Neural crest cell (in vitro differentiated cells): Measurements from ENCODE around the gene SPNS1. TPM values are rescaled to one million over a fixed set of nuclear protein-coding genes. Genes with fewer than 3 reads are reported as not detected.
"Not testable (repeated sequence)": the region's sequence is repeated elsewhere in the genome, so short reads cannot be mapped to it uniquely, and the experiment has no call there.

Experiments
- DNase-seq: peaks from one replicate; pipeline ENCODE4 v3.0.0; 2021; ENCODE audit warnings: low read depth, mixed read lengths, low spot score
- H3K27ac Mint-ChIP-seq: one replicate; pipeline ENCODE4 v1.8.0; 2021; ENCODE audit warnings: mild to moderate bottlenecking, mixed read lengths; ENCODE audit not compliant: unreplicated experiment
- H3K27me3 Mint-ChIP-seq: 2 replicates; pipeline ENCODE4 v1.8.0; 2021; ENCODE audit warnings: low read depth, mild to moderate bottlenecking, mixed read lengths
- H3K36me3 Mint-ChIP-seq: 2 replicates; pipeline ENCODE4 v1.8.0; 2021; ENCODE audit warnings: low read depth, mild to moderate bottlenecking, mixed read lengths
- H3K4me1 Mint-ChIP-seq: 2 replicates; pipeline ENCODE4 v1.8.0; 2021; ENCODE audit warnings: mixed read lengths
- H3K4me3 Mint-ChIP-seq: one replicate; pipeline ENCODE4 v1.8.0; 2021; ENCODE audit warnings: mild to moderate bottlenecking, mixed read lengths
- H3K9me3 Mint-ChIP-seq: 2 replicates; pipeline ENCODE4 v1.8.0; 2021; ENCODE audit warnings: mixed read lengths
- total RNA-seq: library from RNA; stranded (reverse); gene quantifications from 2 replicates; pipeline ENCODE4 v1.2.1, GENCODE V29; 2021
- TF ChIP-seq, protein P1 (sequence below): fragments of 200-600 bp; sonication (generic); conservative IDR thresholded peaks from 2 replicates; pipeline ENCODE4 v1.5.0; 2021; ENCODE audit warnings: antibody characterized with exemption, mild to moderate bottlenecking

SPNS1 gene
- total RNA-seq, 1 donor from 2014 or later: 48.1 TPM

DNA sequence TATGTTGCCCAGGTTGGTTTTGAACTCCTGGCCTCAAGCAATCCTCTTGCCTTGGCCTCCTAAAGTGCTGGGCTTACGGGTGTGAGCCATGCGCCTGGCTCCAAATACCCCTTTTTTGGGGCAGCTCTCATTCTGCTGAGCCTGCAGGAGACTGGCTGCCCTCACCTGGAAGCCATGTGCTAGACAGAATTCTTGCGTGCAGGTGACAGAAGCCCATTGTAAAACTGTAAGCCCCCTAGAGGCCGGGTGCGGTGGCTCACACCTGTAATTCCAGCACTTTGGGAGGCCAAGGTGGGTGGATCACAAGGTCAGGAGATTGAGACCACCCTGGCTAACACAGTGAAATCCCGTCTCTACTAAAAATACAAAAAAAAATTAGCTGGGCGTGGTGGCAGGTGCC is 5.8 kb downstream of the SPNS1 start:
- TF ChIP-seq, protein P1, sequence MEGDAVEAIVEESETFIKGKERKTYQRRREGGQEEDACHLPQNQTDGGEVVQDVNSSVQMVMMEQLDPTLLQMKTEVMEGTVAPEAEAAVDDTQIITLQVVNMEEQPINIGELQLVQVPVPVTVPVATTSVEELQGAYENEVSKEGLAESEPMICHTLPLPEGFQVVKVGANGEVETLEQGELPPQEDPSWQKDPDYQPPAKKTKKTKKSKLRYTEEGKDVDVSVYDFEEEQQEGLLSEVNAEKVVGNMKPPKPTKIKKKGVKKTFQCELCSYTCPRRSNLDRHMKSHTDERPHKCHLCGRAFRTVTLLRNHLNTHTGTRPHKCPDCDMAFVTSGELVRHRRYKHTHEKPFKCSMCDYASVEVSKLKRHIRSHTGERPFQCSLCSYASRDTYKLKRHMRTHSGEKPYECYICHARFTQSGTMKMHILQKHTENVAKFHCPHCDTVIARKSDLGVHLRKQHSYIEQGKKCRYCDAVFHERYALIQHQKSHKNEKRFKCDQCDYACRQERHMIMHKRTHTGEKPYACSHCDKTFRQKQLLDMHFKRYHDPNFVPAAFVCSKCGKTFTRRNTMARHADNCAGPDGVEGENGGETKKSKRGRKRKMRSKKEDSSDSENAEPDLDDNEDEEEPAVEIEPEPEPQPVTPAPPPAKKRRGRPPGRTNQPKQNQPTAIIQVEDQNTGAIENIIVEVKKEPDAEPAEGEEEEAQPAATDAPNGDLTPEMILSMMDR: peak; percentile 36
- not testable (repeated sequence) for H3K27me3 Mint-ChIP-seq, H3K27ac Mint-ChIP-seq, H3K9me3 Mint-ChIP-seq, H3K4me3 Mint-ChIP-seq, DNase-seq, H3K4me1 Mint-ChIP-seq
- peaks cover 10% of the 10 kb centered on the region for H3K36me3 Mint-ChIP-seq

DNA sequence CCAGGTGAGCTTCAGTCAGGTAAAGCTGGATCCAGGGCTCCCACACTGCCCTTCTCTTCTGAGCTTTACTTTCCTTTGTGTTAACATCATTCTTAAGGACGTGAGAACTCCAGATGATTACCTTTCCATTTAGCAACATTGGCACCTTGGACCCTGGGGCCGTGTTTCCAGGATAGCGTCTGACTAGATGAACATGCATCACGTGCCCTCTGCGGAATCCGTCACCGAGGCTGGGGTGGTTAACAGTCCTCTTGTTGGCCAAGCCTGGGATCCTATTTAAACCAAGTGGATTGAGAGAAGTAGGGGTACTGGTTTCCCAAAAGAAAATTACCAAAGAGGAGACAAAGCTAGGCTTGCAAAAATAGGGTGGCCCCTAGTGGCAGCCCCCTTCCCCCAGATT is 6.4 kb downstream of the SPNS1 start:
- no peak for DNase-seq
- no peaks in the 10 kb centered on the region for H3K9me3 Mint-ChIP-seq
- H3K4me3 Mint-ChIP-seq: no peak overlapping the region
- peaks cover 10% of the 10 kb centered on the region for H3K36me3 Mint-ChIP-seq
- H3K27ac Mint-ChIP-seq: no peak overlapping the region
- TF ChIP-seq, protein P1: no peak
- H3K4me1 Mint-ChIP-seq: no peaks in the 10 kb centered on the region
- H3K27me3 Mint-ChIP-seq: no peaks in the 10 kb centered on the region

GRCh38 chr16:28981517-28981916 is 6.9 kb downstream of the SPNS1 start:
- H3K27ac Mint-ChIP-seq: no peak overlapping the region
- no peaks in the 10 kb centered on the region for H3K27me3 Mint-ChIP-seq
- TF ChIP-seq, protein P1: peak; percentile 65
- H3K36me3 Mint-ChIP-seq: peaks cover 10% of the 10 kb centered on the region
- no peaks in the 10 kb centered on the region for H3K4me1 Mint-ChIP-seq
- H3K9me3 Mint-ChIP-seq: no peaks in the 10 kb centered on the region
- peak; percentile 37 for DNase-seq
- no peak overlapping the region for H3K4me3 Mint-ChIP-seq

GRCh38 chr16:28982418-28982817 is 7.8 kb downstream of the SPNS1 start:
- peaks cover 14% of the 10 kb centered on the region for H3K36me3 Mint-ChIP-seq
- H3K4me1 Mint-ChIP-seq: no peaks in the 10 kb centered on the region
- H3K4me3 Mint-ChIP-seq: no peak overlapping the region
- no peaks in the 10 kb centered on the region for H3K9me3 Mint-ChIP-seq
- no peak for DNase-seq
- H3K27ac Mint-ChIP-seq: no peak overlapping the region
- TF ChIP-seq, protein P1: no peak
- no peaks in the 10 kb centered on the region for H3K27me3 Mint-ChIP-seq

- no peaks in the 10 kb centered on the region for H3K9me3 Mint-ChIP-seq
- no peak for DNase-seq
- H3K4me3 Mint-ChIP-seq: no peak overlapping the region
- TF ChIP-seq, protein P1: no peak
- no peak overlapping the region for H3K27ac Mint-ChIP-seq
- H3K27me3 Mint-ChIP-seq: no peaks in the 10 kb centered on the region
- peaks cover 15% of the 10 kb centered on the region for H3K36me3 Mint-ChIP-seq
- H3K4me1 Mint-ChIP-seq: no peaks in the 10 kb centered on the region
Observed at GRCh38 chr16:28982949-28983348, 8.4 kb downstream of the SPNS1 start.

GRCh38 chr16:28983644-28984043 is 9.1 kb downstream of the SPNS1 start:
- Mint-ChIP-seq H3K9me3 (no peaks in the 10 kb centered on the region), H3K27me3 (no peaks in the 10 kb centered on the region), H3K27ac (no peak overlapping the region), H3K36me3 (peaks cover 15% of the 10 kb centered on the region), H3K4me1 (no peaks in the 10 kb centered on the region), H3K4me3 (no peak overlapping the region)
- DNase-seq: no peak
- TF ChIP-seq, protein P1: no peak
